Right lobe of liver (tissue), 6 donors: Measurements from ENCODE around the gene MYD88. TPM values are rescaled to one million over a fixed set of nuclear protein-coding genes. Genes with fewer than 3 reads are reported as not detected.

Experiments used
- ATAC-seq, 4 donors: fragments of 200-7000 bp; cut with Tn5 transposase; one replicate each; pipeline ENCODE4 v1.9.1; 2020; ENCODE audit warnings: mild to moderate bottlenecking in 4 of 4, moderate library complexity in 4 of 4
- DNase-seq, 3 donors: peaks; one replicate each; pipeline ENCODE4 v3.0.0-alpha.2; 2020
- H3K27ac ChIP-seq, 3 donors: fragments of 200-600 bp; one replicate each; pipeline ENCODE4 v1.8.0; 2022
- H3K27me3 ChIP-seq, 2 donors: fragments of 200-600 bp; one replicate each; pipeline ENCODE4 v1.8.0; 2022
- H3K36me3 ChIP-seq, 4 donors: fragments of 200-600 bp; sonication (generic) in 1 of 4; one replicate each; pipeline versions ENCODE4 v1.5.1 to v1.8.0; 2017 to 2022; ENCODE audit warnings: control low read depth in 1 of 4
- H3K4me1 ChIP-seq, 4 donors: fragments of 200-600 bp; sonication (generic) in 1 of 4; one replicate each; pipeline versions ENCODE4 v1.5.1 to v1.8.0; 2017 to 2022; ENCODE audit warnings: control low read depth in 1 of 4
- H3K4me3 ChIP-seq, 3 donors: fragments of 200-600 bp; one replicate each; pipeline ENCODE4 v1.8.0; 2022
- H3K9me3 ChIP-seq, 4 donors: fragments of 200-600 bp; sonication (generic) in 1 of 4; one replicate each; pipeline versions ENCODE4 v1.5.1 to v1.8.0; 2017 to 2022; ENCODE audit warnings: control low read depth in 1 of 4
- CTCF ChIP-seq, 4 donors: fragments of 200-600 bp in 3 of 4; fragments of 450-650 bp in 1 of 4; IDR thresholded peaks; one replicate each; pipeline versions ENCODE4 v1.5.1 to v1.8.0; 2016 to 2022; ENCODE audit warnings: antibody characterized with exemption in 4 of 4, mild to moderate bottlenecking in 2 of 4
- POLR2A ChIP-seq: fragments of 450-650 bp; IDR thresholded peaks from one replicate; pipeline ENCODE4 v1.6.1; 2017; ENCODE audit warnings: antibody characterized with exemption, mild to moderate bottlenecking
- WGBS: methylation state at CpG from one replicate; pipeline ENCODE4 v1.1.6; 2018; ENCODE audit warnings: low coverage, low lambda C conversion rate; ENCODE audit not compliant: insufficient coverage; ENCODE audit errors: missing lambda C conversion rate; 5-methylcytosine and 5-hydroxymethylcytosine counted together
- intact Hi-C, 2 donors: fragments of 100-400 bp; cut with DNase I; formaldehyde crosslinking; loops; one replicate each; pipeline versions ENCODE4 v1.11.2 to v1.14.1; 2022
- total RNA-seq, 6 experiments: library from RNA; depleted of rRNA in 2 of 6; stranded (reverse); fragments of >200 nt in 2 of 6; fragmentation: NEBNext Ultra II Directional in 3 of 6; extraction: Animal tissue kit (Norgen Biotek cat#: 25700) in 3 of 6; gene quantifications; one replicate each; pipeline versions ENCODE4 v1.1.0 to v1.2.4, GENCODE V29; 2016 to 2023
- donor health status: DM: no; HTN: yes; CAD: no.
- donor health status: DM: no; HTN: no; CAD: no.
- donor health status: DM: no; HTN: no; CAD: no.
- donor health status: DM: no; HTN: yes; CAD: no.
- donor health status: DM: no; HTN: yes; CAD: no.

MYD88 gene
- total RNA-seq, 6 experiments from 2014 or later = 24.3 to 57.3 (median 37.0) TPM

- intact Hi-C loops = no loop called here
- Histone ChIP-seq H3K9me3 (no peaks in the 10 kb centered on the region), H3K36me3 (peaks cover 0 to 8% (median 2%) of the 10 kb centered on the region in 4 donors), H3K4me3 (no peak overlapping the region), H3K27ac (no peak overlapping the region), H3K4me1 (no peaks in the 10 kb centered on the region), H3K27me3 (no peaks in the 10 kb centered on the region)
- DNase-seq (no peak), ATAC-seq (no peak)
- TF ChIP-seq POLR2A = no peak
- no peak for TF ChIP-seq CTCF (IDR thresholded peaks at IDR 0.05)
- 85% methylated on average over 2 of the region's 2 CpGs for WGBS
These were observed 8.0 kb downstream of the MYD88 start for GRCh38 chr3:38146504-38146903.

- ATAC-seq = peak in 2 of 4 donors; percentile 22 to 31
- no peak for TF ChIP-seq CTCF (IDR thresholded peaks at IDR 0.05)
- no peak for TF ChIP-seq POLR2A
- DNase-seq = no peak
- WGBS = 59% methylated on average over 3 of the region's 3 CpGs
- H3K36me3 ChIP-seq = no peaks in the 10 kb centered on the region
- no peak overlapping the region for H3K4me3 ChIP-seq
- no peaks in the 10 kb centered on the region for H3K9me3 ChIP-seq
- H3K4me1 ChIP-seq = no peaks in the 10 kb centered on the region
- intact Hi-C loops = no loop called here
- no peaks in the 10 kb centered on the region for H3K27me3 ChIP-seq
- H3K27ac ChIP-seq = no peak overlapping the region
These were observed 9.0 kb downstream of the MYD88 start for GRCh38 chr3:38147421-38147820.

- Histone ChIP-seq H3K4me3 (no peak overlapping the region), H3K4me1 (no peaks in the 10 kb centered on the region), H3K27me3 (no peaks in the 10 kb centered on the region), H3K27ac (no peak overlapping the region), H3K36me3 (no peaks in the 10 kb centered on the region), H3K9me3 (no peaks in the 10 kb centered on the region)
- TF ChIP-seq CTCF (IDR thresholded peaks at IDR 0.05) = no peak
- TF ChIP-seq POLR2A = no peak
- ATAC-seq = peak in 3 of 4 donors; percentile 13 to 53 (median 33)
- no peak for DNase-seq
- 50% methylated on average over 4 of the region's 5 CpGs for WGBS
- intact Hi-C loops = no loop called here
These were observed 9.9 kb downstream of the MYD88 start for GRCh38 chr3:38148311-38148882.

- H3K4me3 ChIP-seq = no peak overlapping the region
- H3K36me3 ChIP-seq = no peaks in the 10 kb centered on the region
- peak overlapping the region in 1 of 3 donors; percentile 9 for H3K27ac ChIP-seq
- no peaks in the 10 kb centered on the region for H3K4me1 ChIP-seq
- no peaks in the 10 kb centered on the region for H3K27me3 ChIP-seq
- TF ChIP-seq POLR2A (no peak), CTCF (IDR thresholded peaks at IDR 0.05) (no peak)
- DNase-seq (no peak), ATAC-seq (peak in 1 of 4 donors; percentile 34)
- H3K9me3 ChIP-seq = no peaks in the 10 kb centered on the region
- 50% methylated on average over 3 of the region's 3 CpGs for WGBS
- intact Hi-C loops = no loop called here
These were observed 11.2 kb downstream of the MYD88 start for GRCh38 chr3:38149708-38150107.
